Stimulated activated CD8-positive, alpha-beta memory T cell treated with anti-CD3 and anti-CD28 coated beads, Interleukin-7, amount 100 ng/mL, for 1 hour (primary cell): ENCODE results near the gene FAM25G.
"Not testable (repeated sequence)": the region's sequence is repeated elsewhere in the genome, so short reads cannot be mapped to it uniquely, and the experiment has no call there.

Source experiments
- DNase-seq, 2 donors: peaks; one replicate each; pipeline ENCODE4 v3.0.0-alpha.2; 2020; ENCODE audit warnings: low read depth in 2 of 2

Gene FAM25G

GRCh38 chr10:47465216-47465917 is 26.1 kb downstream of the FAM25G start:
- DNase-seq, result not testable (repeated sequence)

GRCh38 chr10:47462577-47463358 is 28.7 kb downstream of the FAM25G start:
- not testable (repeated sequence) for DNase-seq

DNA sequence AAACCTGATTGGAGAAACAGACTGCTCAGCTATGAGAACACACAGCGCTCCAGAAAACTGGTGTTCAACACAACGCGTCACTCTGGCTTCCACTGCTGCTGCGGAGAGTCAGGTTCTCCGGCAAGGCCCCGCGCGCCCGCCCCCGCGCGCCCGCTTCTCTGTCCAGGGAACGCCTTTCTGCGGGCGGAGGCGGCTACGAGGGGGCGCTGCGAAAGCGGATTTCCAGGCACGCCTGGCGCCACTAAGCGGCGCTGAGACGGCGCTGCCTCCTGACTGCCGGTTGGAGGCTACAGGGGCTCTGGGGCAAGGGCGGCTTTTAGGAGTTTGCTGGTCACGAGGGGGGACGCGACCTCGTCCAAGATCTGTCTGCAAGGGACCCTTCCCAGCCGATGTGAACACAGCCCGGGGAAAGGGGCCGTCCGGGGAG is 30.2 kb downstream of the FAM25G start:
- not testable (repeated sequence) for DNase-seq

DNA sequence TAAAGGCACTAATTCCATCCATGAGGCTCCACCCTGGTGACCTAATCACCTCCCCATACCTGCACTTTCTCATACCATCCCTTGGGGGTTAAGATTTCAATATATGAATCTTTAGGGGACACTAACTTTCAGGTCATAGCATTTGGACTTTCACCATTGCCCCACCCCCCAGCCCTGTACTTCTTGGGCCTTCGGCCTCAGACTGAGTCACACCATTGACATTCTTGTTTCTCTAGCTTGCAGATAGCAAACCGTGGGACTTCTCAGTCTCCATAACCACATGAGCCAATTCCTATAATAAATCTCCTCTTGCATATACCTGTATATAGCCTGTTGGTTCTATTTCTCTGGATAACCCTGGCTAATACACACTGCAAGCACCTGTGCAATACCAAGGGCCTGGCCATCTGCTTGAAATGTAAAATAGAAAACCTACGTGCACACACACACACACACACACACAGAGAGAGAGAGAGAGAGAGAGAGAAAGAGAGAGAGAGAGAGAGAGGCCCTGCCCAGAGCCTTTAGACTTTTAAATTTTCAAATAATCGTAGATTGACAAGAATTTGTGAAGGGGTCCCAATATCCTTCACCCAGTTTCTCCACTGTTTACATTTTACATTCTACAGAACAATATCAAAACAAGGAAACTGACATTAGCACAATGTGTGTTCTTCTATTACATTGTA is 32.9 kb downstream of the FAM25G start:
- no peak for DNase-seq

DNA sequence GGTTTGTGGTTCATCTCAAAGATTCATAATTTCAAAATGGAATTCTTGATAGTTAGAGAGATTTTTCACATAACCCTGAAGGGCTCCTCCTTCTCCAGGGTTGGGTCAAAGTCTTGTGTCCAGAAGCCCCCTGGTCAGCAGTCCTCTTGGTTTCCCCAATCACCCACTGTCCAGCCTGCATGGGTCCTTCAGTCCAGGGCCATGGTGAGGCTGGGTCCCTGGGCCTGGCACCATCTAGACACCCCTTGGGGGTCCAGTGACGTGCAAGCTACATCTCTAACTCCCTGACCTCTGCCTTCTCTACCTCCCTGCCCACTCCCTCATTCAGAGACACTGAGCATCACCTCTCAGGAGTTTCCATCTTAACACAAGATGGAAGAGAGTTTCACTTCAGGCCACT is 33.7 kb downstream of the FAM25G start:
- DNase-seq, result no peak

GRCh38 chr10:47457528-47457820 is 34.0 kb downstream of the FAM25G start:
- DNase-seq, result no peak

DNA sequence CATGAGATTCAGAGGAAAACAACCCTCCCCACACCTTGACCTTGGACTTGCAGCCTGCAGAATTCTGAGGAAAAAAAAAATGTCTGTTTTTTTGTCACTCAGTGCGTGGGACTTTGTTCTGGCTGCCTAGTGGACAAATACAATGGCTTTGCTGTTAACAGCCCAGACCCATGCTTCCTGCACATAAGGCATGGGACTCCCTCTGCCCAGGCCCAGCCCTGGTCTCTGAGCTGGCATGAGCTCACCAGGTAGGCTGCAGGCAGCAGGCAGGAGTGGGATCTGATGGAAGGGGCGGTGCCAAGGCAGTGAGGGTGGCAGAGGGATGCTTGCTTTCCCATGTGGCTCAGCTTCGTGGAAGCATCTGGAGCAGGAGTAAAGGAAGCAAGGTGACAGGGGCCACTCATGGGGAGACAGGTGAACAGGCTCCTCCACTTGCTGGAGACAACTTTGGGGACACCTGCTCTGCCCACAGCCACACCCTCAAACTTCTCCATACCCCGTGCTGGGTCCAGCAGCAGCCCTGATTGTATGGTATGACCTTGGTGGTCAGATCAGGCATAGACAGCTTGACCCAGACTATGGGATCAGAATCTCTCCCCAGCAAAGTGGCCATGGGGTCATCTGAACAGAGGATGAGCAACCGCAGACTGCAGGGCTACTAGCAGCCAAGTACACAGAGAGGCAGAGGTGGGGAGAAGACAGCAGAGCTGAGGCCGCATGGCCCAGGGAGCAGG is 34.5 kb downstream of the FAM25G start:
- DNase-seq, result no peak

- no peak for DNase-seq
Measured at GRCh38 chr10:47456079-47456785, 35.3 kb downstream of the FAM25G start.

DNA sequence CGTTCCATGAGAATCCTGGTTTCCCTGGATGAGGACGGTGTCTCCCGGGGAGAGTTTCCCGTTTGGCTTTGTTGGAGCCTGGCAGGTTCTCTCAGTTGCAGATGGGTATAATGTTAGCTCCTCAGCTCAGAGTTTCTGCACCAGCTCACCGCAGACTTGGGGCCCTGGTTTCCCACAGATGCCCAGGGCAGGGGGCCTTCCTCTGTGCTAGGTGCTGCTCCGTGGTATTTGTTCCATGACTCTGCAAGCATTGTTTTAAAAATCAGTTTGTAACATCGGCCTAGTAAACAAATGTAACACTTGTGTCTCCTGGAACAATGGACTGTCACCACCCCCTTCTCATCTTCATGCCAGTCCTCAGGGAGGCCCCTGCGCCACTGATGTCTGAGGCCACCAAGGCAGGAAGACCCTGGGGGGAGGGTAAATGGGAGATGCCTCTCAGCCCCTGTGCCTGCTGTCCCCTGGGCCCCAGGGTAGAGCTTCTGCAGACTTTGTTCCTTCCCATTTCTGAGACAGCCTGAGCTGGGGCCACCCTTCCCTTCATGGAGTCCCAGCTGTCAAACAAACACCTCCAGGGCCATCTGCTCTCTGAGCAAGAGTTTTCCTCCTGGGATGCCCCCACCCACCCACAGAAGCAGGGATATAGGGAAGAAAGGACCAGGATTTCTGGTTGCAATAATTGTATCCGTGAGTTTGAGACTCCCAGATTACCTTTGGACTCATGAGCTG is 36.0 kb downstream of the FAM25G start:
- not testable (repeated sequence) for DNase-seq

DNA sequence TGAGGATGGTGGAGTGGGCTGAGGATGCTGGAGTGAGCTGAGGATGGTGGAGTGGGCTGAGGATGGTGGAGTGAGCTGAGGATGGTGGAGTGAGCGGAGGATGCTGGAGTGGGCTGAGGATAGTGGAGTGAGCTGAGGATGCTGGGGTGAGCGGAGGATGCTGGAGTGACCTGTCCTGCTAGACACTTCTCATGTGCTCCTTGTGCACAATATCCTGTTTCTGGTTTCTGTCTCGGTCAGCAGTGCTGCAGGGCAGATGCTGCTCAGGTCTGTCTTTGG is 36.8 kb downstream of the FAM25G start:
- DNase-seq, result no peak

DNA sequence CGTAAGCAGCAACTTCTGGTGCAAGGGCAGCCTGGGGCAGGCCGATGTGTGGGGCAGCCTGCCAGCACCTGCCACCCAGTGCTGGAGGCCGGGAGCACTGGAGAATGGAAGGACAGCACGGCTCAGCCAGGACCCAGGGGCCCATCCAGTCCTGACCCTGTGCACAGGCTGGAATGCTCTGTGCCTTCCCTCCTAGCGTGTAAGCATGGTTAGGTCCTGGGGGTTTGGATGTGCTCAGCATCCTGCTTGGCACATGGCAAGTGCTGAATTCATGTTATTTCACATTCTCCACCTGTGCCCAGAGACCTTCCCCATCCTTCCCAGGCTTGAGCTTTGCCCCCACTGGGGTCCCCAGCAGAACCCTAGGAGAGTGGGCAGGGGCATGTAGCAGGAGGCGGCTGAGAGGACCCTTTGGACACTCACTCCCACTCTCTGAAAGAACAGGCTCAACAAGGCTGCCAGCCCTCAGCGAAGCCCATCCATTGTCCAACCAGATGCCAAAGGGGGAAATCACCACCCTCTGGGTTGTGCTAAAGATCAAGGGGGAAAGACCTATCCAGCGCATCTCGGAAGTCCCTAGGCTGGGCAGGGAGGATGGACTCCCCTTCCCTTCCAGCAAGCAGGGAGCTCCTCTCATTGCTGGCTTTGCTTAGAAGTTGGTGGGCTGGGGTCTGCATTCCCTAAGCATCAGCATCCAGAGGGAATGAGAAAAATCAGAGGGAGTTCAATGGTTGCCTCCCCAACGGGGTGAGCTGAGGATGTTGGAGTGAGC is 37.3 kb downstream of the FAM25G start:
- DNase-seq, result no peak

GRCh38 chr10:47453141-47454007 is 38.1 kb downstream of the FAM25G start:
- no peak for DNase-seq

DNA sequence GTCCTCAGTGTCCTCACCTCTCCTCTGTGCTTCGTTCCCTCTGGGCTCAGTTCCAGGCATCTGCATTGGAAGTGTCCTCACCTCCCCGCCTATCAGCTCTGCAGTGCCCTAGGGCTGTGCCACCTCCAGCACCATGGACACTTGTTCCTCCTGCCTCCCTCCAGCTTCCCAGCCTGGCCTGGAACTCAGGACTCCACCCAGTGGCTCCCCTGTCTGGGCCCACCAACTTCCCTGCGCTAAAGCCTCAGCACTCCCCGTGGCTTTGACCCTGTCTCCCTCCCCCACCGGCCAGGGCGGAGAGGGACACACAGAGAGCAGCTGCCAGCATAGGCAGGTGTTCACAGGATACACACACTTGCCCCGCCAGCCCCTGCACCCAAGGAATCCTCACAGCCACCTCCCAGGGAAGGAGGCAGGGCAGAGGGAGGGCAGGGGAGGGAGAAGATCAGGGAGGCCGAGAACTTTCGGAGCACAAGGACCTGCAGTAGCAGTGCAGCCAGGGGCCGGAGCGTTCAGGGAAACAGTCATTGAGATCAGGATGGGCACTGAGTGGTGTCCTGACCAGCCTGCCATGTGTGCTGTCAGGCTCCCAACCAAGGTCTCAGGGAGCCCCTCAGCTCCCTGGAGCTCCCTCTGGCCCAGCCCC is 38.9 kb downstream of the FAM25G start:
- DNase-seq, result no peak

DNA sequence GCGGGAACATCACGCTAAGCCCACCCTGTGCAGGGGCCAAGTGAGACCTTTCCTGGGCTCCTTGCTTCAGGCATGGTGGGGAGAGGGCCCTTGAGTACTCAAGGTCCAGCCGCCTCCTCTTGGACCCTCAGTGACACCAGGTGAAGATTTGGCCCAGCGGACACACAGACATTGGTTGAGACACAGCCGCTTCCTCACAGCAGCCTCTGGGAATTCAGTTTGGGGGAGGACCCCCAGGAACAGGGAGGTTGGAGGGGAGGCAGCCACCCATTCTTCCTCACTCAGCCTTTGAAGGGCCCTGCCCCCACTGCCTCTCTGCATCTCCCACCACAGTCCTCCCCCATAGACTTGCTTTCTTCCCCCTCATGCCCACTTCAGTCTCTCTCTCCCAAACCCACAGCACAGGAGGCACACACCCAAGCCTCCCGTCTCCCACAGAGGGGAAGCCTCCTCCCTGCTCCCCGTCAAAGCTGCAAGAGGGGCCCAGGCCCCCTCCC is 39.5 kb downstream of the FAM25G start:
- DNase-seq, result no peak

GRCh38 chr10:47451273-47451997 is 40.1 kb downstream of the FAM25G start:
- DNase-seq, result no peak

DNA sequence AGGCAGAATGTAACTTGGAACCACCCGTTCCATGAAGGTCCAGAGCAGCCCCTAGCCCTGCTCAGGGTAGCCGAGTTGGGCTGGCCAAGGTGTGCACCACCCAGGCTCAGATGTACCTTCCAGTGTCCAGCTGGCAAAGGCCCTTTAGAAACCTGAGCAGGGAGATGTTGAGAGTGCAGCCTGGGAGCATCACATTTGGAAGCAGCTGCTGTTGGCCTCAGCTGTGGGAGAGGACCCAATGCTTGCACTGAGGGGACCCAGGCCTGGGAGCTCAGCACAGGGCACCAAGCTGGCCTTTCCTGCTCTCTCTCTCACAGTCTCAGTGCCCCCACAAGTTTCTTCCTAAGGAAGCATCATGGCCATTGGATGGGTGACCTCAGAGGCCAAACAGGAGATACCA is 41.1 kb downstream of the FAM25G start:
- no peak for DNase-seq

GRCh38 chr10:47449979-47450378 is 41.5 kb downstream of the FAM25G start:
- DNase-seq, result no peak
